ENCODE results near the gene VCL. TPM values are rescaled to one million over a fixed set of nuclear protein-coding genes. Genes with fewer than 3 reads are reported as not detected.

VCL gene
- total and polyA plus RNA-seq, 2 donors (not counting 1 experiment from before 2014, with no cell fraction given) = 161 to 316 TPM

DNA sequence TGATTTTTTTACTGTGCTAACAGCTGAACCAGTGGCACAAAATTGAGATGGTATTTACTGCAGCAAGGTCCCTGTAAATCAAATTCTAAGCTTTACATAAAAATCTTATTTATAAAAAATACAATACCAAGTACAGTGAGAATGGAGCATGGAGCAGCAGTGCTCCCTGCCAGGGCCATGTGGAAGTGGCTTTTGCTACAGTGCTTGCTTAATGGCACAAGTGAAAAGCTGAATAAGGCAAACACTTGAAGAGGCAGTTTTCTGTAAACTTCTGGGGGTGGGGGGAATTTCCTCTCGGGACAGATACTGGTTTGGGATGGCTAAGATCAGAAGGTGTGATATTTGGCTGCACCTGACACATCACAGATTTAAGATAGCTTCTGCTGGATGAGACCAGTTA, 125.2 kb downstream of the VCL start:
- H3K36me3 ChIP-seq (ENCODE audit: control insufficient read depth, insufficient read depth, low read length) = peaks cover 17% of the 10 kb centered on the region
- no peaks in the 10 kb centered on the region for H3K79me2 ChIP-seq (ENCODE audit: control insufficient read depth, insufficient read depth, low read length)
- H3K4me3 ChIP-seq (replicated peaks in 1 of 4; ENCODE audit: control extremely low read depth in 1 of 4, insufficient read depth in 1 of 4, low read depth in 3 of 4, low read length in 4 of 4) = no peak overlapping the region
- H3K27me3 ChIP-seq (ENCODE audit: control insufficient read depth, insufficient read depth, low read length) = no peaks in the 10 kb centered on the region
- H2AFZ ChIP-seq (ENCODE audit: low read length) = no peak overlapping the region
- no peak overlapping the region for H3K27ac ChIP-seq (ENCODE audit: insufficient read depth, low read length)
- H3K9me3 ChIP-seq (ENCODE audit: control insufficient read depth, insufficient read depth, low read depth, low read length) = no peaks in the 10 kb centered on the region
- peaks cover 8% of the 10 kb centered on the region for H3K4me1 ChIP-seq (ENCODE audit: control insufficient read depth, extremely low read depth, insufficient read depth, low read length)
- no peaks in the 10 kb centered on the region for H4K20me1 ChIP-seq (ENCODE audit: control insufficient read depth, extremely low read depth, insufficient read depth, low read length)
- DNase-seq (ENCODE audit: low read depth in 2 of 2) = no peak
- TF ChIP-seq EZH2 (IDR thresholded peaks at IDR 0.05; ENCODE audit: low read length, missing control alignments) (no peak), CTCF (conservative IDR thresholded peaks at IDR 0.05 in 1 of 2, IDR thresholded peaks at IDR 0.05 in 1 of 2; ENCODE audit: low read depth in 1 of 2, low read length in 2 of 2) (no peak)
- H3K9ac ChIP-seq (ENCODE audit: insufficient read depth, low read length) = no peak overlapping the region
- no peak overlapping the region for H3K4me2 ChIP-seq (ENCODE audit: extremely low read depth, insufficient read depth, low read length)

DNA sequence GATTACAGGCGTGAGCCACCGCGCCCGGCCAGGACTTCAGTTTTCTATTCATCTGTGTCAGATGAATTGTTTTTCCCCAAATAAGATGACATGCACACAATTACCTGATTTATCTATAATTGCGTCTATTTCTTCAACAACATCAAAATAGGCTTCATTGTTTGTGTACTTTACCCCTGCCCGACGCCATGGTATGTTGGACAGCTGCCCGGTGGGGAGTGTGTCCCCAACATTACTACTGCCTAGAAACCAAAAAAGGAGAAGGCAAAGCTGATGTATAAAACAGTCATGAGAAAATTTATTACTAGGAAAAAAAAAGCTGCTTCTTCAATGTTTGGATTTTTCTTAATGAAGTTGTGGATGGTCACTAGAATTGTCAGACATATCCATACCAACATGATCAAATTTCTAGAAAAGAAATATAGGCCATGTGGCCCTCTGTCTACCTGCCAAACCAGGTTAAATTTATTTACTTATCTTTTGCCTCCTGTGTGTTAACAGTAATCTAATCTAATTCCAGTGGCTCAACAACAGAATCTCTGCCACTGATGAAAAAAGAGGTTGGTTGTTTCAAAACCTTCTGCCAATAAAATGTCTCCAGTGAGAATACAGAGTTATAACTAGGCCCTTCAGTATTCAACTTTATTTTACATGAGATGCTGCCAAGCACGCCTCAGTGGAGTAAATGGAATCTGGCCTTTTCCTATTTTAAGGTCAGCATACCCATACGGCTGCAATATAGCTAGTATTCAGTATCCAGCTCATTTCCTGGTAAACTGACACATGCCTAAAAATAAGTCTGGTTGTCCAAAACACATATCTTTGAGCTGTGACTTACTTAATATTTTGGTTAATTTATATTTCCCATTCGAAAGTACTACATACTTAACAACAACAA, 136.3 kb downstream of the VCL start:
- no peaks in the 10 kb centered on the region for H4K20me1 ChIP-seq (ENCODE audit: control insufficient read depth, extremely low read depth, insufficient read depth, low read length)
- no peaks in the 10 kb centered on the region for H3K27me3 ChIP-seq (ENCODE audit: control insufficient read depth, insufficient read depth, low read length)
- no peaks in the 10 kb centered on the region for H3K79me2 ChIP-seq (ENCODE audit: control insufficient read depth, insufficient read depth, low read length)
- H3K36me3 ChIP-seq (ENCODE audit: control insufficient read depth, insufficient read depth, low read length) = peaks cover 8% of the 10 kb centered on the region
- H3K9ac ChIP-seq (ENCODE audit: insufficient read depth, low read length) = no peak overlapping the region
- TF ChIP-seq CTCF (conservative IDR thresholded peaks at IDR 0.05 in 1 of 2, IDR thresholded peaks at IDR 0.05 in 1 of 2; ENCODE audit: low read depth in 1 of 2, low read length in 2 of 2) = no peak
- H3K9me3 ChIP-seq (ENCODE audit: control insufficient read depth, insufficient read depth, low read depth, low read length) = no peaks in the 10 kb centered on the region
- no peak overlapping the region for H3K4me3 ChIP-seq (replicated peaks in 1 of 4; ENCODE audit: control extremely low read depth in 1 of 4, insufficient read depth in 1 of 4, low read depth in 3 of 4, low read length in 4 of 4)
- no peak overlapping the region for H3K4me2 ChIP-seq (ENCODE audit: extremely low read depth, insufficient read depth, low read length)
- H3K4me1 ChIP-seq (ENCODE audit: control insufficient read depth, extremely low read depth, insufficient read depth, low read length) = no peaks in the 10 kb centered on the region
- no peak overlapping the region for H2AFZ ChIP-seq (ENCODE audit: low read length)
- DNase-seq (ENCODE audit: low read depth in 2 of 2) = no peak
- H3K27ac ChIP-seq (ENCODE audit: insufficient read depth, low read length) = no peak overlapping the region

DNA sequence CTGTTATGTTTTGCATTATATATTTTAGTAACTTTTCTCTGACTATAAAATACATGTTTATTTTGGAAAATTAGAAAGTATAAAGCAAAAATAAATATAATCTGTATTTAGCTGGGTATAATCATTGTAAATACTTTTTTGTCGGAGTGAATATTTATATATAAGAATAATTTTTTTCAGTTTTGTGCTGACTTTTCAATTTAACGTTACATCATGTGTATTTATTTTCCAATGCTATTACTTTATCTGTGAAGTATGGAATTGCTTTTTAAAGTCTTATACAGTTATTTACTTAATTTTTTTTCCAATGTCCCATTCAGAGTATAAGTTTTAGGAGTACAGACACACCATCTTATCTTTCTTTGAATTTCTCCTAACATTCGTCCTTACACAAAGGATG, 137.5 kb downstream of the VCL start:
- TF ChIP-seq EZH2 (IDR thresholded peaks at IDR 0.05; ENCODE audit: low read length, missing control alignments) = no peak
- no peak for TF ChIP-seq CTCF (conservative IDR thresholded peaks at IDR 0.05 in 1 of 2, IDR thresholded peaks at IDR 0.05 in 1 of 2; ENCODE audit: low read depth in 1 of 2, low read length in 2 of 2)
- Histone ChIP-seq H3K4me2 (ENCODE audit: extremely low read depth, insufficient read depth, low read length) (no peak overlapping the region), H3K9ac (ENCODE audit: insufficient read depth, low read length) (no peak overlapping the region), H3K79me2 (ENCODE audit: control insufficient read depth, insufficient read depth, low read length) (peaks cover 5% of the 10 kb centered on the region), H3K36me3 (ENCODE audit: control insufficient read depth, insufficient read depth, low read length) (peaks cover 10% of the 10 kb centered on the region), H4K20me1 (ENCODE audit: control insufficient read depth, extremely low read depth, insufficient read depth, low read length) (no peaks in the 10 kb centered on the region), H3K9me3 (ENCODE audit: control insufficient read depth, insufficient read depth, low read depth, low read length) (no peaks in the 10 kb centered on the region), H3K4me1 (ENCODE audit: control insufficient read depth, extremely low read depth, insufficient read depth, low read length) (no peaks in the 10 kb centered on the region), H3K27me3 (ENCODE audit: control insufficient read depth, insufficient read depth, low read length) (no peaks in the 10 kb centered on the region), H3K4me3 (replicated peaks in 1 of 4; ENCODE audit: control extremely low read depth in 1 of 4, insufficient read depth in 1 of 4, low read depth in 3 of 4, low read length in 4 of 4) (no peak overlapping the region), H3K27ac (ENCODE audit: insufficient read depth, low read length) (no peak overlapping the region), H2AFZ (ENCODE audit: low read length) (no peak overlapping the region)
- no peak for DNase-seq (ENCODE audit: low read depth in 2 of 2)
